Suprapubic skin (tissue), 4 donors: ENCODE measurements around the gene EPS15. TPM values are rescaled to one million over a fixed set of nuclear protein-coding genes. Genes with fewer than 3 reads are reported as not detected.

ENCODE experiments used
- DNase-seq, 2 donors: peaks; one replicate each; pipeline ENCODE4 v3.0.0-alpha.2; 2019; ENCODE audit warnings: low spot score in 2 of 2
- H3K27ac ChIP-seq: fragments of 200-600 bp; sonication (generic); one replicate; pipeline ENCODE4 v1.5.1; 2019
- H3K27me3 ChIP-seq: fragments of 200-600 bp; sonication (generic); one replicate; pipeline ENCODE4 v1.5.1; 2019
- H3K36me3 ChIP-seq: fragments of 200-600 bp; sonication (generic); one replicate; pipeline ENCODE4 v1.5.1; 2019
- H3K4me1 ChIP-seq: fragments of 200-600 bp; sonication (generic); one replicate; pipeline ENCODE4 v1.5.1; 2019
- H3K4me3 ChIP-seq: fragments of 200-600 bp; sonication (generic); one replicate; pipeline ENCODE4 v1.5.1; 2019; ENCODE audit warnings: mild to moderate bottlenecking
- H3K9me3 ChIP-seq: fragments of 200-600 bp; sonication (generic); one replicate; pipeline ENCODE4 v1.5.1; 2019
- EP300 ChIP-seq: sonication (generic); formaldehyde crosslinking; IDR thresholded peaks from one replicate; pipeline ENCODE4 v1.6.1; 2017; ENCODE audit warnings: antibody characterized with exemption
- POLR2A ChIP-seq, 2 donors: fragments of 450-650 bp; IDR thresholded peaks; one replicate each; pipeline ENCODE4 v1.6.1; 2017; ENCODE audit warnings: antibody characterized with exemption in 2 of 2, mild to moderate bottlenecking in 2 of 2, moderate library complexity in 2 of 2
- POLR2AphosphoS5 ChIP-seq, 3 donors: sonication (generic); formaldehyde crosslinking; IDR thresholded peaks; one replicate each; pipeline ENCODE4 v1.6.1; 2017; ENCODE audit warnings: antibody characterized with exemption in 3 of 3
- WGBS: methylation state at CpG from one replicate; pipeline ENCODE4 v1.1.5; 2018; 5-methylcytosine and 5-hydroxymethylcytosine counted together
- total RNA-seq, 4 donors: library from RNA; depleted of rRNA; stranded (reverse); fragments of >200 nt; gene quantifications; one replicate each; pipeline ENCODE4 v1.1.0, GENCODE V29; 2016
- TF ChIP-seq, protein P1 (sequence below), 2 donors: fragments of 200-600 bp in 1 of 2; fragments of 450-650 bp in 1 of 2; sonication (generic) in 1 of 2; IDR thresholded peaks; one replicate each; pipeline ENCODE4 v1.5.1; 2016 to 2019; ENCODE audit warnings: antibody characterized with exemption in 2 of 2, mild to moderate bottlenecking in 1 of 2, moderate library complexity in 1 of 2

Gene EPS15
- total RNA-seq, 4 donors from 2014 or later = 57.1 to 127 (median 81.5) TPM

DNA sequence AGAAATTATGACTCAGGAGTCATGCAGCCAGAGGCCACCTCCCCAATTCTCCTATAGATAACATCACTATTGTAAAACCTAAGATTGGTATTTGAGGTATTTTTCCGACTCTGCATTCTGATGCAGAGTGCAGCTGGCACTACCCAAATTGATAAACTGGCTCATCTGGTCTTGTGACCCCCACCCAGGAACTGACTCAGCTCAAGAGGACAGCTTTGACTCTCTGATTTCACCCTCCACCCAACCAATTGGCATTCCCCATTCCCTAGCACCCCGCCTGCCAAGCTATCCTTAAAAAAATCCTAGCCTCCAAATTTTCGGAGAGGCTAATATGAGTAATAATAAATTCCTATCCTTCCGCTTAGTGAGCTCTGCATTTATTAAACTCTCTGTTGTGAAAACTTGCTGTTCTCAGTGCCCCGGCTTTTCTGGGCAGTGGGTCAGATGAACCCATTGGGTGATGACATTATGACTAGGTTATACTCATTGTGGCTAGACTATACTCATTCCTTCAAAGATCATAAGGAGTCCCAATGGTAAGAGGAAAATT lies 39.4 kb upstream of the EPS15 start:
- Histone ChIP-seq H3K27me3 (no peaks in the 10 kb centered on the region), H3K36me3 (no peaks in the 10 kb centered on the region), H3K4me3 (no peak overlapping the region), H3K9me3 (no peaks in the 10 kb centered on the region), H3K27ac (no peak overlapping the region), H3K4me1 (no peaks in the 10 kb centered on the region)
- no peak for DNase-seq
- TF ChIP-seq EP300 (no peak), POLR2A (IDR thresholded peaks at IDR 0.05) (no peak), POLR2AphosphoS5 (IDR thresholded peaks at IDR 0.05) (no peak)
- TF ChIP-seq, protein P1, sequence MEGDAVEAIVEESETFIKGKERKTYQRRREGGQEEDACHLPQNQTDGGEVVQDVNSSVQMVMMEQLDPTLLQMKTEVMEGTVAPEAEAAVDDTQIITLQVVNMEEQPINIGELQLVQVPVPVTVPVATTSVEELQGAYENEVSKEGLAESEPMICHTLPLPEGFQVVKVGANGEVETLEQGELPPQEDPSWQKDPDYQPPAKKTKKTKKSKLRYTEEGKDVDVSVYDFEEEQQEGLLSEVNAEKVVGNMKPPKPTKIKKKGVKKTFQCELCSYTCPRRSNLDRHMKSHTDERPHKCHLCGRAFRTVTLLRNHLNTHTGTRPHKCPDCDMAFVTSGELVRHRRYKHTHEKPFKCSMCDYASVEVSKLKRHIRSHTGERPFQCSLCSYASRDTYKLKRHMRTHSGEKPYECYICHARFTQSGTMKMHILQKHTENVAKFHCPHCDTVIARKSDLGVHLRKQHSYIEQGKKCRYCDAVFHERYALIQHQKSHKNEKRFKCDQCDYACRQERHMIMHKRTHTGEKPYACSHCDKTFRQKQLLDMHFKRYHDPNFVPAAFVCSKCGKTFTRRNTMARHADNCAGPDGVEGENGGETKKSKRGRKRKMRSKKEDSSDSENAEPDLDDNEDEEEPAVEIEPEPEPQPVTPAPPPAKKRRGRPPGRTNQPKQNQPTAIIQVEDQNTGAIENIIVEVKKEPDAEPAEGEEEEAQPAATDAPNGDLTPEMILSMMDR (IDR thresholded peaks at IDR 0.05) = no peak
- WGBS = 45% methylated on average over 5 of the region's 5 CpGs

DNA sequence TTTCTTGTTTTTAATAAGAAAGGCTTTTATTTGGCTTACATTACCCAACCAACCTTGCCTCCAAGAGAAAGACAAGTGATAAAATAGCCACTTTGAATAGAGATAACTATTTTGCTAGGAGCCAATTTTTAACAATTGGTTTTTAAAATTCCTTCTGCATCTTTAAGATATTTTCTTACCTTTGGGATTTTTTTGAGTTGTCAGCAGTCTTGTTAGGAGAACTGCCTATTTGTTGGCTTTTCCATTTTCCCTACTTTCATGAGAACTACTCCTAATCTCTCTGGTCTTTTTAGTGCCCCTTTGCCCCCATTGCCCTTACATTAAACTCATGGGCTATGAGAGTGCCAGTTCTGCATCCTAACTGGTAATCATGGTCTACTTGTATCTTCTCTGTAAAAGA lies 38.1 kb upstream of the EPS15 start:
- Histone ChIP-seq H3K4me3 (no peak overlapping the region), H3K27ac (no peak overlapping the region), H3K4me1 (no peaks in the 10 kb centered on the region)

DNA sequence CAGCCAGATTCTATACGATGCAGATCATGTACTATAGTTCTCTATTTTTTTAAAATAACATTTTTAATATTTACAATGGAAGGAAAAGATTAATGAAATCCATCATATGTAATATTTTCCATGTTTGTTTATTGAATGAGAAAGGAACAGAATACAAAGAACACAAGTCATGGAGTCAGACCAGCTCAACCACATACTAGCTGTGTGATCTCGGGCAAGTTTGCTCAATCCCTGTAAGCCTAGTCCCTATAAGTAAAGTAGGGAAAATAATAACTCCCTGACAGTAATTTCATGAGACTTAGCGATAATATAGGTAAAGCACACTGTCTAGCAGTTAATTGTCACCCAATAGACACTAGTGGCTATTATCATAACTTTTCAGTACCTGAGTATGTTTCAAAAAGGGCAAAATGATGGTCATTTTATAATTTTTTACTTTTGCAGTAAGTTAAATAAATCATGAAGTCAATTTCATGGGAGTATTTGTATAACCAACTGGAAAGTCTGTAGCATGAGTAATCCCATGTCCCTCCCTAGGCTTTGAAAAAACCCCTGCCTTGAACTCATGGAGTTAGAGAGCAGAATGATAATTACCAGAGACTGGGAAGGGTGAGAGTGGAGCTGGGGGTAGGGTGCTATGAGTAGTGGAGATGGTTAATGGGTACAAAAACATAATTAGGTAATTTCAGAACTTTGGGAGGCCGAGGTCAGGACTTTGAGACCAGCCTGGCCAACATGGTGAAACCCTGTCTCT lies 37.0 kb upstream of the EPS15 start:
- no peaks in the 10 kb centered on the region for H3K4me1 ChIP-seq
- no peaks in the 10 kb centered on the region for H3K27me3 ChIP-seq
- DNase-seq = no peak
- WGBS = 91% methylated on average over 4 of the region's 4 CpGs
- H3K27ac ChIP-seq = no peak overlapping the region
- no peaks in the 10 kb centered on the region for H3K9me3 ChIP-seq
- H3K4me3 ChIP-seq = no peak overlapping the region
- TF ChIP-seq POLR2A (IDR thresholded peaks at IDR 0.05) (no peak), POLR2AphosphoS5 (IDR thresholded peaks at IDR 0.05) (no peak), EP300 (no peak)
- TF ChIP-seq, protein P1 (IDR thresholded peaks at IDR 0.05) = no peak
- H3K36me3 ChIP-seq = no peaks in the 10 kb centered on the region

More for the DNA sequence above, 38.1 kb upstream of the EPS15 start:
- H3K9me3 ChIP-seq = no peaks in the 10 kb centered on the region
- no peaks in the 10 kb centered on the region for H3K36me3 ChIP-seq
- H3K27me3 ChIP-seq = no peaks in the 10 kb centered on the region
- DNase-seq = no peak
- TF ChIP-seq, protein P1 (IDR thresholded peaks at IDR 0.05) = no peak
- TF ChIP-seq POLR2A (IDR thresholded peaks at IDR 0.05) = no peak
- no peak for TF ChIP-seq POLR2AphosphoS5 (IDR thresholded peaks at IDR 0.05)
- TF ChIP-seq EP300 = no peak

DNA sequence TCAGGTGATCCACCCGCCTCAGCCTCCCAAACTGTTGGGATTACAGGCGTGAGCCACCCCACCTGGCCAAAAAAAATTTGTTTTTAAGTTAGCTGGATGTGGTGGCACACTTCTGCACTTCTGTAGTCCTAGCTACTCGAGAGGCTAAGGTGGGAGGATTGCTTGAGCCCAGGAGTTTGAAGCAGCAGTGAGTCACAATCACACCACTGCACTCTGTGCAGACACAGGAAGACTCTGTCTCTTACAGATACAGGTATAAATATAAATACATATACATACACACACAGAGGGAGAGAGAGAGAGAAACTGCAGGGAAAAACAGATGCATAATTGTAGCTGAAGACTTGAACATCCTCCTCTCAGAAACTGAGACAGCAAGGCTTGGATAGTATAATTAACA lies 34.8 kb upstream of the EPS15 start:
- no peaks in the 10 kb centered on the region for H3K36me3 ChIP-seq
- no peak overlapping the region for H3K4me3 ChIP-seq
- no peaks in the 10 kb centered on the region for H3K4me1 ChIP-seq
- no peaks in the 10 kb centered on the region for H3K27me3 ChIP-seq
- no peak for DNase-seq
- TF ChIP-seq, protein P1 (IDR thresholded peaks at IDR 0.05) = no peak
- no peak for TF ChIP-seq POLR2A (IDR thresholded peaks at IDR 0.05)
- H3K27ac ChIP-seq = no peak overlapping the region
- no peaks in the 10 kb centered on the region for H3K9me3 ChIP-seq
- 83% methylated on average over 3 of the region's 3 CpGs for WGBS

DNA sequence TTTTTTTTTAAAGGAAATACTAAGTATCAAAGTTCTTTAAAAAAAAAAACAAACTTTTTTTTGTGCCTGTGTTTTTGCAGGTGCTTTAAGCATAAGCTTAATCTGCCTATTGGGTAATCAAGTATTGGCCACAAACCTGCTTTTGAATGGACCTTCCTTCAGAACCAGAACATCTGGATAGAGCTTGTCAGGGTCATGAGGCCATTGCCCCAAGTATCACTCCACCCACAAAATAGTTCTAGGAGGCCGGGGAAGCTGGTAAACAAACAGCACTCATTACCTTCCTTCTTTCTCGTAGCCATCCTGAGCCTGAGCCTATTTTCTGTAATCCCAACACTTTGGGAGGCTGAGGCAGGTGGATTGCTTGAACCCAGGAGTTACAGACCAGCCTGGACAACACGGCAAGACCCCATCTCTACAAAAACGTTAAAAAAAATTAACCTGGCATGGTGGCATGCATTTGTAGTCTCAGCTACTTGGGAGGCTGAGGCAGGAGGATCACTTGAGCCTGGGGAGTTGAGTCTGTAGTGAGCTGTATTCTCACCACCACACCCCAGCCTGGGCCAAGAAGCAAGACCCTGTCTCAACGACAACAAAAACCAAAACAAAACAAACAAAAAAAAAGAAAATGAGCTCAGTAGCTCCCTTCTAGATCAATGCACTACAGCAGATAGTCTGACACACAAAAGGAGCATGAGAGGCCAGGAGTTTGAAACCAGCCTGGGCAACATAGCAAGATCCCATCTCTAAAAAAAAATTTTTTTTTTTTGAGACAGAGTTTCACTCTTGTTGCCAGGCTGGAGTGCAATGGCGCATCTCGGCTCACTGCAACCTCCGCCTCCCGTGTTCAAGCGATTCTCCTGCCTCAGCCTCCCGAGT lies 34.1 kb upstream of the EPS15 start:
- 94% methylated on average over 11 of the region's 11 CpGs for WGBS
- H3K4me3 ChIP-seq = no peak overlapping the region
- no peak overlapping the region for H3K27ac ChIP-seq
- H3K9me3 ChIP-seq = no peaks in the 10 kb centered on the region
- no peaks in the 10 kb centered on the region for H3K36me3 ChIP-seq
- H3K4me1 ChIP-seq = no peaks in the 10 kb centered on the region
- no peaks in the 10 kb centered on the region for H3K27me3 ChIP-seq
- DNase-seq = no peak
- TF ChIP-seq, protein P1 (IDR thresholded peaks at IDR 0.05) = no peak
- TF ChIP-seq POLR2A (IDR thresholded peaks at IDR 0.05) (no peak), EP300 (no peak), POLR2AphosphoS5 (IDR thresholded peaks at IDR 0.05) (no peak)
